Esophagus (tissue), 2 donors: ENCODE measurements around the gene TGM2. TPM values are rescaled to one million over a fixed set of nuclear protein-coding genes. Genes with fewer than 3 reads are reported as not detected.

Source experiments
- H3K27ac ChIP-seq, 2 donors: one replicate each; pipeline ENCODE4 v1.5.1; 2013; ENCODE audit warnings: low read depth in 2 of 2, mild to moderate bottlenecking in 2 of 2, inconsistent platforms in 1 of 2, low read length in 1 of 2, moderate library complexity in 1 of 2
- H3K27me3 ChIP-seq, 2 donors: one replicate each; pipeline ENCODE4 v1.6.1; 2013; ENCODE audit warnings: low read length in 2 of 2, control low read depth in 1 of 2, mild to moderate bottlenecking in 1 of 2; ENCODE audit not compliant: insufficient read depth in 2 of 2, control insufficient read depth in 1 of 2
- H3K36me3 ChIP-seq, 2 donors: one replicate each; pipeline ENCODE4 v1.6.1; 2013; ENCODE audit warnings: low read length in 1 of 2; ENCODE audit not compliant: control insufficient read depth in 2 of 2, insufficient read depth in 2 of 2
- H3K4me1 ChIP-seq, 2 donors: one replicate each; pipeline ENCODE4 v1.6.1; 2013; ENCODE audit warnings: low read length in 1 of 2; ENCODE audit not compliant: control insufficient read depth in 2 of 2, insufficient read depth in 2 of 2
- H3K4me3 ChIP-seq, 2 donors: one replicate each; pipeline ENCODE4 v1.5.1; 2013; ENCODE audit warnings: low read length in 2 of 2, mild to moderate bottlenecking in 2 of 2, low read depth in 1 of 2, moderate library complexity in 1 of 2
- H3K9me3 ChIP-seq, 2 donors: one replicate each; pipeline ENCODE4 v1.6.1; 2013; ENCODE audit warnings: mild to moderate bottlenecking in 2 of 2, low read depth in 1 of 2, low read length in 1 of 2, moderate library complexity in 1 of 2; ENCODE audit not compliant: control insufficient read depth in 2 of 2, insufficient read depth in 1 of 2
- WGBS, 2 donors: extraction: QIAGEN DNeasy Blood & Tissue Kit; methylation state at CpG; one replicate each; pipeline ENCODE4 v1.1.7; 2013; 5-methylcytosine and 5-hydroxymethylcytosine counted together
- polyA plus RNA-seq, 2 donors: library from polyadenylated mRNA; stranded (reverse); fragments of 200-250 nt; gene quantifications; one replicate each; pipeline ENCODE4 v1.2.3, GENCODE V29; 2013
- donor health status: healthy with polysubstance abuse.
- donor health status: Bipolar disorder and iron deficiency.

Gene TGM2
- polyA plus RNA-seq, 2 donors: 5.1 to 8.6 TPM

GRCh38 chr20:38078084-38078483, 87.0 kb downstream of the TGM2 start:
- H3K27ac ChIP-seq: no peak overlapping the region
- no peak overlapping the region for H3K4me3 ChIP-seq
- 95 to 100% methylated on average over 2 of the region's 2 CpGs for WGBS, 2 donors
- no peaks in the 10 kb centered on the region for H3K9me3 ChIP-seq
- no peaks in the 10 kb centered on the region for H3K27me3 ChIP-seq
- no peaks in the 10 kb centered on the region for H3K4me1 ChIP-seq
- peaks cover 3 to 7% of the 10 kb centered on the region in 2 donors for H3K36me3 ChIP-seq

Other genes with a start within 250 kb of the TGM2 start
- gene TTI1, start 131.8 kb downstream of the TGM2 start, polyA plus RNA-seq: 1 to 10 TPM; 4.6 to 6.1 TPM
- 10 to 100 TPM in 1 of 2 donors, 1 to 10 TPM in 1; 4.9 to 10.2 TPM for gene RPRD1B, start 131.5 kb downstream of the TGM2 start, polyA plus RNA-seq
- gene KIAA1755, start 95.5 kb upstream of the TGM2 start, polyA plus RNA-seq: 1 to 10 TPM; 1.4 to 1.7 TPM
- gene BPI, start 138.9 kb upstream of the TGM2 start, polyA plus RNA-seq: under 1 TPM in 1 of 2 donors, not detected in 1; 0.02 TPM
- gene LBP, start 181.2 kb upstream of the TGM2 start, polyA plus RNA-seq: not detected